ENCODE results near the gene CYP4F22. TPM values are rescaled to one million over a fixed set of nuclear protein-coding genes. Genes with fewer than 3 reads are reported as not detected.

Gene CYP4F22
- total and polyA plus RNA-seq, 9 of the 15 experiments (the other 6 are each of a cell fraction or from before 2014, with no cell fraction given), result not detected

GRCh38 chr19:15539638-15540037, 31.3 kb downstream of the CYP4F22 start:
- BruUV-seq (replicated peaks), result no TSS peak
- no peaks in the 10 kb centered on the region for H3K9me1 ChIP-seq (ENCODE audit: control insufficient read depth, insufficient read depth, low read length)
- no peak overlapping the region for H2AFZ ChIP-seq (ENCODE audit: low read depth, low read length)
- H3K36me3 ChIP-seq (ENCODE audit: control insufficient read depth, insufficient read depth, low read length), result no peaks in the 10 kb centered on the region
- no peaks in the 10 kb centered on the region for H3K9me3 ChIP-seq (replicated peaks; ENCODE audit: control insufficient read depth, insufficient read depth, low read depth, low read length)
- ChIA-PET POLR2A (no interaction called here), CTCF (ENCODE audit: low intra/inter-chr PET ratio) (no interaction called here)
- H3K4me1 ChIP-seq (replicated peaks in 1 of 2; ENCODE audit: control insufficient read depth in 2 of 2, insufficient read depth in 2 of 2, low read length in 2 of 2), result peaks cover 0 to 3% of the 10 kb centered on the region in 2 experiments; a peak in 2 of 5 replicates
- FAIRE-seq (no peak), ATAC-seq (no peak), DNase-seq (ENCODE audit: extremely low read depth in 1 of 4, low spot score in 3 of 4) (no peak)
- no peak overlapping the region for H3K27ac ChIP-seq (ENCODE audit: extremely low read depth, low read depth, low read length)
- H3K4me3 ChIP-seq, result no peak overlapping the region
- H3K9ac ChIP-seq (ENCODE audit: insufficient read depth in 1 of 2, low read depth in 2 of 2, low read length in 2 of 2), result no peak overlapping the region
- in situ Hi-C loops (cut with MboI) (no loop called here), intact Hi-C loops (cut with micrococcal nuclease) (no loop called here)
- no peak for TF ChIP-seq ZNF77 (CRISPR knock-in tag; IDR thresholded peaks at IDR 0.05)
- no peak for TF ChIP-seq STAT5A (IDR thresholded peaks at IDR 0.05; ENCODE audit: borderline replicate concordance, low read length)
- TF ChIP-seq GATAD2B (IDR thresholded peaks at IDR 0.05; ENCODE audit: borderline replicate concordance), result no peak
- no peak for TF ChIP-seq SIN3B (IDR thresholded peaks at IDR 0.05; ENCODE audit: low read depth)
- no peak for TF ChIP-seq ETV5 (CRISPR knock-in tag; IDR thresholded peaks at IDR 0.05; ENCODE audit: low read depth)
- no peak for TF ChIP-seq CBX8 (IDR thresholded peaks at IDR 0.05; ENCODE audit: borderline replicate concordance, extremely low read depth, low read depth, low read length, poor library complexity, severe bottlenecking)
- no peaks in the 10 kb centered on the region for H3K79me2 ChIP-seq (ENCODE audit: control insufficient read depth, insufficient read depth, low read length)
- no peaks in the 10 kb centered on the region for H4K20me1 ChIP-seq (replicated peaks; ENCODE audit: control insufficient read depth, insufficient read depth, low read length)
- peaks cover 0 to 4% of the 10 kb centered on the region in 2 experiments; a peak in 2 of 5 replicates for H3K27me3 ChIP-seq (ENCODE audit: control insufficient read depth in 2 of 2, insufficient read depth in 2 of 2, low read length in 2 of 2)
- no peak overlapping the region for H3K4me2 ChIP-seq (ENCODE audit: insufficient read depth, low read length)

DNA sequence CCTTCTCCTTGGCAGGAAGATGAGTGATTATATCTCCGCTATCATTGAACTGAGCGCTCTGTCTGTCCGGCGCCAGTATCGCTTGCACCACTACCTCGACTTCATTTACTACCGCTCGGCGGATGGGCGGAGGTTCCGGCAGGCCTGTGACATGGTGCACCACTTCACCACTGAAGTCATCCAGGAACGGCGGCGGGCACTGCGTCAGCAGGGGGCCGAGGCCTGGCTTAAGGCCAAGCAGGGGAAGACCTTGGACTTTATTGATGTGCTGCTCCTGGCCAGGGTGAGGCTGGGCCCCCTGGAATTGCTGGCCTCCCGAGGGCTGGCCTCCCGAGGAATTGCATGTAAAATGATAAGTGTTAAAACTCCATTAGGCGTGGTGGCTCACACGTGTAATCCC, 32.1 kb downstream of the CYP4F22 start:
- Histone ChIP-seq H3K9me1 (ENCODE audit: control insufficient read depth, insufficient read depth, low read length) (no peaks in the 10 kb centered on the region), H3K4me1 (replicated peaks in 1 of 2; ENCODE audit: control insufficient read depth in 2 of 2, insufficient read depth in 2 of 2, low read length in 2 of 2) (peaks cover 0 to 3% of the 10 kb centered on the region in 2 experiments; a peak in 2 of 5 replicates), H3K4me2 (ENCODE audit: insufficient read depth, low read length) (no peak overlapping the region), H3K79me2 (ENCODE audit: control insufficient read depth, insufficient read depth, low read length) (no peaks in the 10 kb centered on the region), H3K9ac (ENCODE audit: insufficient read depth in 1 of 2, low read depth in 2 of 2, low read length in 2 of 2) (0 out of 4 replicates have a peak overlapping the region, but pooled peaks of 1 of the 2 experiments have one; percentile 60), H3K4me3 (no peak overlapping the region), H3K27me3 (ENCODE audit: control insufficient read depth in 2 of 2, insufficient read depth in 2 of 2, low read length in 2 of 2) (peaks cover 0 to 4% of the 10 kb centered on the region in 2 experiments; a peak in 2 of 5 replicates), H2AFZ (ENCODE audit: low read depth, low read length) (no peak overlapping the region), H3K36me3 (ENCODE audit: control insufficient read depth, insufficient read depth, low read length) (no peaks in the 10 kb centered on the region), H4K20me1 (replicated peaks; ENCODE audit: control insufficient read depth, insufficient read depth, low read length) (no peaks in the 10 kb centered on the region), H3K27ac (ENCODE audit: extremely low read depth, low read depth, low read length) (no peak overlapping the region), H3K9me3 (replicated peaks; ENCODE audit: control insufficient read depth, insufficient read depth, low read depth, low read length) (no peaks in the 10 kb centered on the region)
- DNase-seq (ENCODE audit: extremely low read depth in 1 of 4, low spot score in 3 of 4) (no peak), FAIRE-seq (no peak), ATAC-seq (no peak)
- ChIA-PET CTCF (ENCODE audit: low intra/inter-chr PET ratio) (no interaction called here), POLR2A (interaction anchor here (1.3 kb wide), 1 partner anchor 13 kb away, joined by 5 read pairs; no protein-coding TSS in a partner anchor)
- WGBS (ENCODE audit: insufficient coverage, low coverage, missing lambda C conversion rate), result 0% methylated on average over 20 of the region's 20 CpGs
- in situ Hi-C loops (cut with MboI) (no loop called here), intact Hi-C loops (cut with micrococcal nuclease) (no loop called here)
- BruUV-seq (replicated peaks), result no TSS peak
- TF ChIP-seq, protein P1, sequence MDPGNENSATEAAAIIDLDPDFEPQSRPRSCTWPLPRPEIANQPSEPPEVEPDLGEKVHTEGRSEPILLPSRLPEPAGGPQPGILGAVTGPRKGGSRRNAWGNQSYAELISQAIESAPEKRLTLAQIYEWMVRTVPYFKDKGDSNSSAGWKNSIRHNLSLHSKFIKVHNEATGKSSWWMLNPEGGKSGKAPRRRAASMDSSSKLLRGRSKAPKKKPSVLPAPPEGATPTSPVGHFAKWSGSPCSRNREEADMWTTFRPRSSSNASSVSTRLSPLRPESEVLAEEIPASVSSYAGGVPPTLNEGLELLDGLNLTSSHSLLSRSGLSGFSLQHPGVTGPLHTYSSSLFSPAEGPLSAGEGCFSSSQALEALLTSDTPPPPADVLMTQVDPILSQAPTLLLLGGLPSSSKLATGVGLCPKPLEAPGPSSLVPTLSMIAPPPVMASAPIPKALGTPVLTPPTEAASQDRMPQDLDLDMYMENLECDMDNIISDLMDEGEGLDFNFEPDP (CRISPR knock-in tag; IDR thresholded peaks at IDR 0.05), result no peak
- no peak for TF ChIP-seq ZNF512 (tag; IDR thresholded peaks at IDR 0.05)
- no peak for TF ChIP-seq ZFP91 (CRISPR knock-in tag; IDR thresholded peaks at IDR 0.05)
- no peak for TF ChIP-seq ZNF263 (CRISPR knock-in tag; IDR thresholded peaks at IDR 0.05; ENCODE audit: borderline replicate concordance)
- TF ChIP-seq POLR2AphosphoS2 (IDR thresholded peaks at IDR 0.05; ENCODE audit: low read length), result no peak
- 0 out of 2 replicates have a peak, but pooled peaks have one; percentile 11 for TF ChIP-seq CREM (IDR thresholded peaks at IDR 0.05; ENCODE audit: low read depth)

Data from K562 (cell line).